ENCODE data around the gene IMMP2L.
"Not testable (repeated sequence)": the region's sequence is repeated elsewhere in the genome, so short reads cannot be mapped to it uniquely, and the experiment has no call there.

IMMP2L gene

GRCh38 chr7:111259991-111260390 lies 302.3 kb downstream of the IMMP2L start:
- no peak for DNase-seq

GRCh38 chr7:111256391-111256790 lies 305.9 kb downstream of the IMMP2L start:
- no peak for DNase-seq

- no peak for DNase-seq
Observed at GRCh38 chr7:111255576-111255975, 306.7 kb downstream of the IMMP2L start.

- not testable (repeated sequence) for DNase-seq
Observed at GRCh38 chr7:111251365-111251764, 310.9 kb downstream of the IMMP2L start.

- DNase-seq = not testable (repeated sequence)
Observed at GRCh38 chr7:111249807-111250206, 312.5 kb downstream of the IMMP2L start.

GRCh38 chr7:111242141-111242755 lies 320.0 kb downstream of the IMMP2L start:
- DNase-seq = no peak

- no peak for DNase-seq
Observed at GRCh38 chr7:111240371-111240770, 321.9 kb downstream of the IMMP2L start.

GRCh38 chr7:111239437-111239836 lies 322.9 kb downstream of the IMMP2L start:
- no peak for DNase-seq

GRCh38 chr7:111238886-111239285 lies 323.4 kb downstream of the IMMP2L start:
- DNase-seq = no peak

- DNase-seq = no peak
Observed at GRCh38 chr7:111235709-111236108, 326.6 kb downstream of the IMMP2L start.

- DNase-seq = no peak
Observed at GRCh38 chr7:111232249-111233084, 329.8 kb downstream of the IMMP2L start.

- DNase-seq = no peak
Observed at GRCh38 chr7:111229916-111230315, 332.4 kb downstream of the IMMP2L start.

- DNase-seq = no peak
Observed at GRCh38 chr7:111229181-111229740, 333.0 kb downstream of the IMMP2L start.

GRCh38 chr7:111228437-111228836 lies 333.9 kb downstream of the IMMP2L start:
- DNase-seq = no peak

GRCh38 chr7:111226800-111227199 lies 335.5 kb downstream of the IMMP2L start:
- DNase-seq = no peak

- DNase-seq = no peak
Observed at GRCh38 chr7:111224354-111225231, 337.7 kb downstream of the IMMP2L start.

GRCh38 chr7:111223802-111224253 lies 338.5 kb downstream of the IMMP2L start:
- no peak for DNase-seq

GRCh38 chr7:111215550-111215949 lies 346.7 kb downstream of the IMMP2L start:
- no peak for DNase-seq

- DNase-seq = no peak
Observed at GRCh38 chr7:111212857-111213523, 349.3 kb downstream of the IMMP2L start.

GRCh38 chr7:111210996-111211395 lies 351.3 kb downstream of the IMMP2L start:
- DNase-seq = no peak

GRCh38 chr7:111210043-111210442 lies 352.2 kb downstream of the IMMP2L start:
- DNase-seq = no peak

GRCh38 chr7:111205251-111205650 lies 357.0 kb downstream of the IMMP2L start:
- no peak for DNase-seq

All from hippocampal formation (tissue), 2 donors.